ENCODE results near the gene BICRA. TPM values are rescaled to one million over a fixed set of nuclear protein-coding genes. Genes with fewer than 3 reads are reported as not detected.
"Not testable (repeated sequence)": the region's sequence is repeated elsewhere in the genome, so short reads cannot be mapped to it uniquely, and the experiment has no call there.

Gene BICRA
- total RNA-seq, 1 experiment from 2014 or later: 23.1 TPM

- ChIA-PET POLR2A (ENCODE audit: low non-redundant PET) (no interaction called here), CTCF (no interaction called here)
- TF ChIP-seq EZH2 (IDR thresholded peaks at IDR 0.05; ENCODE audit: borderline replicate concordance, low read depth, low read length, poor library complexity, severe bottlenecking) (no peak), CTCF (conservative IDR thresholded peaks at IDR 0.05; ENCODE audit: low read depth, low read length) (no peak)
- Histone ChIP-seq H3K4me3 (ENCODE audit: low read depth, low read length, poor library complexity, severe bottlenecking) (no peak overlapping the region), H3K9me3 (ENCODE audit: low read depth, low read length, poor library complexity, severe bottlenecking) (no peaks in the 10 kb centered on the region), H3K36me3 (ENCODE audit: insufficient read depth, low read length, poor library complexity, severe bottlenecking) (no peaks in the 10 kb centered on the region), H3K27me3 (replicated peaks; ENCODE audit: insufficient read depth, low read depth, low read length, poor library complexity) (no peaks in the 10 kb centered on the region), H3K4me1 (ENCODE audit: insufficient read depth, low read length, poor library complexity, severe bottlenecking) (peaks cover 8% of the 10 kb centered on the region), H3K27ac (ENCODE audit: low read depth, low read length, poor library complexity, severe bottlenecking) (no peak overlapping the region)
- intact Hi-C loops (cut with micrococcal nuclease; ENCODE audit: unreplicated experiment): no loop called here
- no TSS peak for BruUV-seq (replicated peaks)
- no peak for DNase-seq (ENCODE audit: low spot score)
Measured at GRCh38 chr19:47633996-47634395, 25.1 kb downstream of the BICRA start.

- BruUV-seq (replicated peaks); DNase-seq (ENCODE audit: low spot score); H3K4me1 ChIP-seq (ENCODE audit: insufficient read depth, low read length, poor library complexity, severe bottlenecking); H3K9me3 ChIP-seq (ENCODE audit: low read depth, low read length, poor library complexity, severe bottlenecking); H3K4me3 ChIP-seq (ENCODE audit: low read depth, low read length, poor library complexity, severe bottlenecking); H3K27ac ChIP-seq (ENCODE audit: low read depth, low read length, poor library complexity, severe bottlenecking); H3K36me3 ChIP-seq (ENCODE audit: insufficient read depth, low read length, poor library complexity, severe bottlenecking); POLR2A ChIA-PET (ENCODE audit: low non-redundant PET); intact Hi-C loops (cut with micrococcal nuclease; ENCODE audit: unreplicated experiment); H3K27me3 ChIP-seq (replicated peaks; ENCODE audit: insufficient read depth, low read depth, low read length, poor library complexity): not testable (repeated sequence)
- CTCF ChIA-PET: interaction anchor here (0.6 kb wide), 1 partner anchor 119 kb away, joined by 7 read pairs; no protein-coding TSS in a partner anchor
Measured at GRCh38 chr19:47635152-47635754, 26.3 kb downstream of the BICRA start.

- Histone ChIP-seq H3K27ac (ENCODE audit: low read depth, low read length, poor library complexity, severe bottlenecking) (peak overlapping the region; percentile 21), H3K4me3 (ENCODE audit: low read depth, low read length, poor library complexity, severe bottlenecking) (no peak overlapping the region), H3K27me3 (replicated peaks; ENCODE audit: insufficient read depth, low read depth, low read length, poor library complexity) (no peaks in the 10 kb centered on the region), H3K36me3 (ENCODE audit: insufficient read depth, low read length, poor library complexity, severe bottlenecking) (no peaks in the 10 kb centered on the region), H3K4me1 (ENCODE audit: insufficient read depth, low read length, poor library complexity, severe bottlenecking) (peaks cover 8% of the 10 kb centered on the region), H3K9me3 (ENCODE audit: low read depth, low read length, poor library complexity, severe bottlenecking) (no peaks in the 10 kb centered on the region)
- no peak for DNase-seq (ENCODE audit: low spot score)
- intact Hi-C loops (cut with micrococcal nuclease; ENCODE audit: unreplicated experiment): no loop called here
- BruUV-seq (replicated peaks): no TSS peak
- ChIA-PET POLR2A (ENCODE audit: low non-redundant PET) (no interaction called here), CTCF (no interaction called here)
- TF ChIP-seq CTCF (conservative IDR thresholded peaks at IDR 0.05; ENCODE audit: low read depth, low read length) (no peak), EZH2 (IDR thresholded peaks at IDR 0.05; ENCODE audit: borderline replicate concordance, low read depth, low read length, poor library complexity, severe bottlenecking) (no peak)
Measured at GRCh38 chr19:47637550-47637949, 28.6 kb downstream of the BICRA start.

- Histone ChIP-seq H3K27me3 (replicated peaks; ENCODE audit: insufficient read depth, low read depth, low read length, poor library complexity) (no peaks in the 10 kb centered on the region), H3K9me3 (ENCODE audit: low read depth, low read length, poor library complexity, severe bottlenecking) (no peaks in the 10 kb centered on the region), H3K27ac (ENCODE audit: low read depth, low read length, poor library complexity, severe bottlenecking) (no peak overlapping the region), H3K4me3 (ENCODE audit: low read depth, low read length, poor library complexity, severe bottlenecking) (no peak overlapping the region), H3K36me3 (ENCODE audit: insufficient read depth, low read length, poor library complexity, severe bottlenecking) (peaks cover 7% of the 10 kb centered on the region), H3K4me1 (ENCODE audit: insufficient read depth, low read length, poor library complexity, severe bottlenecking) (peaks cover 13% of the 10 kb centered on the region)
- BruUV-seq (replicated peaks): no TSS peak
- intact Hi-C loops (cut with micrococcal nuclease; ENCODE audit: unreplicated experiment): no loop called here
- DNase-seq (ENCODE audit: low spot score): no peak
- CTCF ChIA-PET: no interaction called here
- POLR2A ChIA-PET (ENCODE audit: low non-redundant PET): no interaction called here
- TF ChIP-seq CTCF (conservative IDR thresholded peaks at IDR 0.05; ENCODE audit: low read depth, low read length): no peak
- TF ChIP-seq EZH2 (IDR thresholded peaks at IDR 0.05; ENCODE audit: borderline replicate concordance, low read depth, low read length, poor library complexity, severe bottlenecking): no peak
Measured at GRCh38 chr19:47641891-47642485, 33.1 kb downstream of the BICRA start.
